Sigmoid colon (tissue), 4 donors: ENCODE measurements around the gene IL17RD.

ENCODE experiments used
- CTCF ChIP-seq, 4 experiments: fragments of 450-650 bp in 3 of 4; fragments of 200-600 bp in 1 of 4; IDR thresholded peaks; one replicate each; pipeline ENCODE4 v1.5.1; 2016 to 2019; ENCODE audit warnings: antibody characterized with exemption in 4 of 4, mild to moderate bottlenecking in 3 of 4, moderate library complexity in 2 of 4
- EP300 ChIP-seq, 4 donors: sonication (generic); formaldehyde crosslinking; IDR thresholded peaks; one replicate each; pipeline ENCODE4 v1.6.1; 2017; ENCODE audit warnings: antibody characterized with exemption in 4 of 4
- POLR2A ChIP-seq, 2 donors: fragments of 450-650 bp; IDR thresholded peaks; one replicate each; pipeline ENCODE4 v1.6.1; 2016; ENCODE audit warnings: antibody characterized with exemption in 2 of 2, mild to moderate bottlenecking in 2 of 2, moderate library complexity in 2 of 2

DNA sequence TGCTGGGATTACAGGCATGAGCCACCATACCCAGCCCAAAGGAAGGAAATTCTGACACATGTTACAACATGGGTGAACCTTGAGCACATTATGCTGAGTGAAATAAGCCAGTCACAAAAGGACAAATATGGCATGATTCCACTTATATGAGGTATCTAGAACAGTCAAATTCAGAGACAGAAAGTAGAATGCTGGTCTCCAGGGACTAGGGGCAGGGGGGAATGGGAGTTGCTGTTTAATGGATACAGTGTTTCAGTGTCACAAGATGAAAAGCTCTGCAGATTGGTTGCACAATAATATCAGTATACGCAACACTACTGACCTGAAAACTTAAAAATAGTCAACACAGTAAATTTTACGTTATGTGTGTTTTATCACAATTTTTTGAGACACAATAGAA is 100.6 kb downstream of the IL17RD start:
- no peak for TF ChIP-seq CTCF (IDR thresholded peaks at IDR 0.05)
- no peak for TF ChIP-seq EP300 (IDR thresholded peaks at IDR 0.05)
- no peak for TF ChIP-seq POLR2A (IDR thresholded peaks at IDR 0.05)
